MM.1S (cell line): ENCODE results near the gene IRAK2.

ENCODE experiments used
- DNase-seq: peaks from one replicate; pipeline ENCODE4 v3.0.0-alpha.2; 2015
- H2AFZ ChIP-seq: fragments of 300-600 bp; sonication (generic); 2 replicates; pipeline ENCODE4 v1.6.0; 2016; ENCODE audit warnings: antibody characterized with exemption, low read length
- H3F3A ChIP-seq: fragments of 300-600 bp; sonication (generic); 2 replicates; pipeline ENCODE4 v1.6.1; 2016; ENCODE audit warnings: mild to moderate bottlenecking, antibody characterized with exemption, low read length, moderate library complexity, mixed read lengths; ENCODE audit not compliant: insufficient read depth
- H3K27ac ChIP-seq: fragments of 300-600 bp; sonication (generic); 2 replicates; pipeline ENCODE4 v1.5.1; 2016; ENCODE audit warnings: mild to moderate bottlenecking, low read length
- H3K27me3 ChIP-seq: fragments of 300-600 bp; sonication (generic); replicated peaks from 2 replicates; pipeline ENCODE4 v1.6.0; 2016; ENCODE audit warnings: low read length; ENCODE audit not compliant: insufficient read depth
- H3K36me3 ChIP-seq: fragments of 300-600 bp; sonication (generic); replicated peaks from 2 replicates; pipeline ENCODE4 v1.6.1; 2016; ENCODE audit warnings: mild to moderate bottlenecking, low read length, mixed read lengths; ENCODE audit not compliant: insufficient read depth
- H3K4me1 ChIP-seq: fragments of 300-600 bp; sonication (generic); 2 replicates; pipeline ENCODE4 v1.6.1; 2016; ENCODE audit warnings: low read length, mixed read lengths
- H3K4me2 ChIP-seq: fragments of 300-600 bp; sonication (generic); 2 replicates; pipeline ENCODE4 v1.6.0; 2016; ENCODE audit warnings: low read depth, low read length
- H3K4me3 ChIP-seq: fragments of 300-600 bp; sonication (generic); 2 replicates; pipeline ENCODE4 v1.5.1; 2016; ENCODE audit warnings: low read length, mixed read lengths
- H3K79me2 ChIP-seq: fragments of 300-600 bp; sonication (generic); 2 replicates; pipeline ENCODE4 v1.6.1; 2016; ENCODE audit warnings: mixed run types, low read length, mixed read lengths
- H3K9ac ChIP-seq: fragments of 300-600 bp; sonication (generic); 2 replicates; pipeline ENCODE4 v1.6.1; 2016; ENCODE audit warnings: low read length, mixed read lengths
- H3K9me2 ChIP-seq: fragments of 300-600 bp; sonication (generic); replicated peaks from 2 replicates; pipeline ENCODE4 v1.6.1; 2016; ENCODE audit warnings: mild to moderate bottlenecking, low read length, mixed read lengths; ENCODE audit not compliant: insufficient read depth
- H3K9me3 ChIP-seq: fragments of 300-600 bp; sonication (generic); replicated peaks from 2 replicates; pipeline ENCODE4 v1.6.1; 2016; ENCODE audit warnings: mild to moderate bottlenecking, low read length, mixed read lengths; ENCODE audit not compliant: insufficient read depth
- H4K20me1 ChIP-seq: fragments of 300-600 bp; sonication (generic); 2 replicates; pipeline ENCODE4 v1.6.1; 2016; ENCODE audit warnings: mild to moderate bottlenecking, low read length, moderate library complexity, mixed read lengths; ENCODE audit not compliant: insufficient read depth
- EZH2 ChIP-seq: fragments of 300-600 bp; sonication (generic); optimal IDR thresholded peaks from 2 replicates; pipeline ENCODE3; 2017; ENCODE audit warnings: low read depth, mild to moderate bottlenecking, antibody characterized with exemption, low read length, mixed read lengths
- EZH2phosphoT487 ChIP-seq: fragments of 300-600 bp; sonication (generic); IDR thresholded peaks from 2 replicates; pipeline ENCODE4 v1.6.1; 2018; ENCODE audit warnings: antibody characterized with exemption, low read length
- TF ChIP-seq, protein P1 (sequence below): fragments of 300-600 bp; sonication (generic); IDR thresholded peaks from 2 replicates; pipeline ENCODE4 v1.5.1; 2016; ENCODE audit warnings: antibody characterized with exemption, low read length, mixed read lengths

The IRAK2 gene

DNA sequence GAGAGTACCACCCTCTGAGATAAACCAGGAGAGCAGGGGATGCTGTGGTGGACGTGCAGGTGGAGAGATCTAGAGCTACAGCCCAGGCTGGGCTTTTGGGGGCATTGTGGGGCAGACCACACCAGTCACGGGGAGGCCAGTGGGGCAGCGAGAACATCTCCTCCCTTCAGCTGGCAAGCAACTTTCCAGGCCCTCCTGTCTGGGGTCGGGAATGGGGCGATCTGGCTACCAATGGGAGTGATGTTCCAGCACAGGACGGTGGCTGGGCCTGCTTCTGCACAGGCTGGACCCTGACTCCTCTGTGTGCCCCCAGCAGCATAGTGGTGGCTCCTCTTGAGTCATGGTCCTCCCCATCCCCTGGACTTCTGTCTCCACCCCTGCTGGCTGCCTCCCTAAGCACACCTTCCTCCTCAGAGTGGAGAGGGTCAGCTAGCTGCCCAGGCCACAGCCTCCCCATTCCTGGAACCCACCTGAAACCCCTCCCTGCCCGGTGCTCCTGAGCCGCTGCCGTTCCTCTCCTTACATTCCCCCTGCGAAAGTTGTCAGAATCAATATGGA is 16.1 kb downstream of the IRAK2 start:
- no peaks in the 10 kb centered on the region for H3K4me1 ChIP-seq
- TF ChIP-seq EZH2phosphoT487 (no peak), EZH2 (no peak)
- TF ChIP-seq, protein P1, sequence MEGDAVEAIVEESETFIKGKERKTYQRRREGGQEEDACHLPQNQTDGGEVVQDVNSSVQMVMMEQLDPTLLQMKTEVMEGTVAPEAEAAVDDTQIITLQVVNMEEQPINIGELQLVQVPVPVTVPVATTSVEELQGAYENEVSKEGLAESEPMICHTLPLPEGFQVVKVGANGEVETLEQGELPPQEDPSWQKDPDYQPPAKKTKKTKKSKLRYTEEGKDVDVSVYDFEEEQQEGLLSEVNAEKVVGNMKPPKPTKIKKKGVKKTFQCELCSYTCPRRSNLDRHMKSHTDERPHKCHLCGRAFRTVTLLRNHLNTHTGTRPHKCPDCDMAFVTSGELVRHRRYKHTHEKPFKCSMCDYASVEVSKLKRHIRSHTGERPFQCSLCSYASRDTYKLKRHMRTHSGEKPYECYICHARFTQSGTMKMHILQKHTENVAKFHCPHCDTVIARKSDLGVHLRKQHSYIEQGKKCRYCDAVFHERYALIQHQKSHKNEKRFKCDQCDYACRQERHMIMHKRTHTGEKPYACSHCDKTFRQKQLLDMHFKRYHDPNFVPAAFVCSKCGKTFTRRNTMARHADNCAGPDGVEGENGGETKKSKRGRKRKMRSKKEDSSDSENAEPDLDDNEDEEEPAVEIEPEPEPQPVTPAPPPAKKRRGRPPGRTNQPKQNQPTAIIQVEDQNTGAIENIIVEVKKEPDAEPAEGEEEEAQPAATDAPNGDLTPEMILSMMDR: no peak

GRCh38 chr3:10182950-10183349 is 18.2 kb downstream of the IRAK2 start:
- no peak overlapping the region for H3K4me3 ChIP-seq
- H3K4me2 ChIP-seq: no peak overlapping the region
- no peak overlapping the region for H2AFZ ChIP-seq
- no peaks in the 10 kb centered on the region for H3K79me2 ChIP-seq
- H3K9ac ChIP-seq: no peak overlapping the region
- no peak overlapping the region for H3K27ac ChIP-seq
- no peaks in the 10 kb centered on the region for H3K36me3 ChIP-seq
- no peaks in the 10 kb centered on the region for H3K27me3 ChIP-seq
- H3K9me3 ChIP-seq: no peaks in the 10 kb centered on the region
- no peaks in the 10 kb centered on the region for H3K4me1 ChIP-seq
- H4K20me1 ChIP-seq: no peaks in the 10 kb centered on the region
- no peaks in the 10 kb centered on the region for H3K9me2 ChIP-seq
- TF ChIP-seq, protein P1: no peak
- TF ChIP-seq EZH2 (no peak), EZH2phosphoT487 (no peak)
- DNase-seq: no peak
- no peaks in the 10 kb centered on the region for H3F3A ChIP-seq

More for the DNA sequence above, 16.1 kb downstream of the IRAK2 start:
- Histone ChIP-seq H3K4me2 (no peak overlapping the region), H2AFZ (no peak overlapping the region), H3K27ac (no peak overlapping the region), H3K79me2 (no peaks in the 10 kb centered on the region), H3K27me3 (no peaks in the 10 kb centered on the region), H3K9ac (no peak overlapping the region), H3K4me3 (no peak overlapping the region), H4K20me1 (no peaks in the 10 kb centered on the region), H3K9me2 (no peaks in the 10 kb centered on the region), H3K36me3 (no peaks in the 10 kb centered on the region), H3F3A (no peaks in the 10 kb centered on the region), H3K9me3 (no peaks in the 10 kb centered on the region)
- no peak for DNase-seq

- Histone ChIP-seq H4K20me1 (no peaks in the 10 kb centered on the region), H3K27me3 (no peaks in the 10 kb centered on the region), H3K4me2 (no peak overlapping the region), H3K36me3 (no peaks in the 10 kb centered on the region), H3K27ac (no peak overlapping the region), H3F3A (peaks cover 3% of the 10 kb centered on the region; the same call in 1 of the 2 replicates), H2AFZ (no peak overlapping the region), H3K79me2 (no peaks in the 10 kb centered on the region), H3K9ac (no peak overlapping the region), H3K4me3 (no peak overlapping the region), H3K9me3 (no peaks in the 10 kb centered on the region), H3K9me2 (no peaks in the 10 kb centered on the region), H3K4me1 (peaks cover 5% of the 10 kb centered on the region)
- TF ChIP-seq EZH2phosphoT487: no peak
- TF ChIP-seq EZH2: no peak
- DNase-seq: no peak
These were observed 19.5 kb downstream of the IRAK2 start for GRCh38 chr3:10184250-10184649.

- Histone ChIP-seq H3K27ac (no peak overlapping the region), H4K20me1 (no peaks in the 10 kb centered on the region), H3K9me3 (no peaks in the 10 kb centered on the region), H3K36me3 (no peaks in the 10 kb centered on the region), H3K79me2 (no peaks in the 10 kb centered on the region), H3K9me2 (no peaks in the 10 kb centered on the region), H3K27me3 (no peaks in the 10 kb centered on the region), H3F3A (peaks cover 11% of the 10 kb centered on the region), H3K4me1 (peaks cover 13% of the 10 kb centered on the region), H2AFZ (no peak overlapping the region), H3K4me3 (no peak overlapping the region), H3K4me2 (no peak overlapping the region), H3K9ac (no peak overlapping the region)
- DNase-seq: no peak
- no peak for TF ChIP-seq EZH2phosphoT487
- TF ChIP-seq EZH2: no peak
- TF ChIP-seq, protein P1: no peak
These were observed 21.4 kb downstream of the IRAK2 start for GRCh38 chr3:10185804-10186762.
